ENCODE data around the gene PRSS50.

DNA sequence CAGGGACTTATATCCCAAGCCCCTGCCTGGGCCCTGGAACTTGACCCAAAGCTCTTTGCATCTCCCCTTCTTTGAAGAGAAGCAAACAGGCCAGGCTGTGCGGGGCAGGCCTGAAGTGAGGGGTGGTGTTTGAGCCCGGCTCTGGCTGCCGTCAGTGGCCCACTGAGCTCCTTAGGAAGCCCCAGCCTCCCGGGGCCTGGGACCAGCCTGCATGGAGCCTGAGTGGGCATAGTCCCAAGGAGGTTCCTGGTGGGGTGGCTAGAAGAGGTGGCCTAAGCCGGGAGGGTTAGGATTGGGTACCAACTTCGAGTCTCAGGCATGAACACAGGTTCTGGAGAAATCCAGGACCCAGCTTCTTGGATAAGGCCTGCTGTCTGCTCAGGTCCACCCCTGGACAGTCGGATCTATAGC lies 10.1 kb downstream of the PRSS50 start:
- TF ChIP-seq POLR2A (IDR thresholded peaks at IDR 0.05; ENCODE audit: low read length) (no peak), GATA1 (IDR thresholded peaks at IDR 0.05; ENCODE audit: low read depth, low read length) (no peak)

Measured in erythroblast (primary cell).